Measurements from ENCODE around the gene FHAD1. TPM values are rescaled to one million over a fixed set of nuclear protein-coding genes. Genes with fewer than 3 reads are reported as not detected.
"Not testable (repeated sequence)": the region's sequence is repeated elsewhere in the genome, so short reads cannot be mapped to it uniquely, and the experiment has no call there.

FHAD1 gene
- total RNA-seq, 6 experiments from 2014 or later = 0.06 to 0.53 (median 0.12) TPM; not detected in 3

DNA sequence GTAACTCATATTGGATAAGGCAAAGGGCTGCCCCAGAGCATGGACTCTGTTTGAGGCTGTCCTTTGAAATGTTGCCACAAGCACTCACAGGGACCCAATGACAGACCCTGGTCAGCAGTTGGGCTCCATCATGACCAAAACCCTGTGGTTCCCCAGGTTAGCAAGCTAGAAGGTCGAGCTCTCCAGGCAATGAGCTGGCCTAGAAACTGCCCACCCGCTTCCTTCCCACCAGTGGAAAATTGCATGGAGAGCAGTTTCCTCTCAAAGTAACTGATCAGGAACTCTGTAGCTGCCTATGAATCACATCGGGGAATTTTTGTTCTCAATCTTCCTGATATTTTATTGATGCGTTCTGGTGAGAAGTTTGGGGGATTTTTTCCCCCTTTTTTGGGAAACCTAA, 52.8 kb downstream of the FHAD1 start:
- Histone ChIP-seq H3K27ac (no peak overlapping the region), H3K9me3 (no peaks in the 10 kb centered on the region), H3K36me3 (no peaks in the 10 kb centered on the region), H3K4me1 (no peaks in the 10 kb centered on the region), H3K4me3 (no peak overlapping the region), H3K27me3 (no peaks in the 10 kb centered on the region)
- TF ChIP-seq POLR2A (IDR thresholded peaks at IDR 0.05) = no peak
- TF ChIP-seq, protein P1, sequence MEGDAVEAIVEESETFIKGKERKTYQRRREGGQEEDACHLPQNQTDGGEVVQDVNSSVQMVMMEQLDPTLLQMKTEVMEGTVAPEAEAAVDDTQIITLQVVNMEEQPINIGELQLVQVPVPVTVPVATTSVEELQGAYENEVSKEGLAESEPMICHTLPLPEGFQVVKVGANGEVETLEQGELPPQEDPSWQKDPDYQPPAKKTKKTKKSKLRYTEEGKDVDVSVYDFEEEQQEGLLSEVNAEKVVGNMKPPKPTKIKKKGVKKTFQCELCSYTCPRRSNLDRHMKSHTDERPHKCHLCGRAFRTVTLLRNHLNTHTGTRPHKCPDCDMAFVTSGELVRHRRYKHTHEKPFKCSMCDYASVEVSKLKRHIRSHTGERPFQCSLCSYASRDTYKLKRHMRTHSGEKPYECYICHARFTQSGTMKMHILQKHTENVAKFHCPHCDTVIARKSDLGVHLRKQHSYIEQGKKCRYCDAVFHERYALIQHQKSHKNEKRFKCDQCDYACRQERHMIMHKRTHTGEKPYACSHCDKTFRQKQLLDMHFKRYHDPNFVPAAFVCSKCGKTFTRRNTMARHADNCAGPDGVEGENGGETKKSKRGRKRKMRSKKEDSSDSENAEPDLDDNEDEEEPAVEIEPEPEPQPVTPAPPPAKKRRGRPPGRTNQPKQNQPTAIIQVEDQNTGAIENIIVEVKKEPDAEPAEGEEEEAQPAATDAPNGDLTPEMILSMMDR (IDR thresholded peaks at IDR 0.05) = no peak
- 48% methylated on average over 3 of the region's 4 CpGs for WGBS (ENCODE audit: insufficient coverage, low coverage, low lambda C conversion rate, missing lambda C conversion rate)
- intact Hi-C loops (cut with DNase I) = loop anchor here (5.0 to 10.0 kb wide), 2 partner anchors 173 to 175 kb away; no protein-coding TSS in a partner anchor
- DNase-seq (no peak), ATAC-seq (no peak)

DNA sequence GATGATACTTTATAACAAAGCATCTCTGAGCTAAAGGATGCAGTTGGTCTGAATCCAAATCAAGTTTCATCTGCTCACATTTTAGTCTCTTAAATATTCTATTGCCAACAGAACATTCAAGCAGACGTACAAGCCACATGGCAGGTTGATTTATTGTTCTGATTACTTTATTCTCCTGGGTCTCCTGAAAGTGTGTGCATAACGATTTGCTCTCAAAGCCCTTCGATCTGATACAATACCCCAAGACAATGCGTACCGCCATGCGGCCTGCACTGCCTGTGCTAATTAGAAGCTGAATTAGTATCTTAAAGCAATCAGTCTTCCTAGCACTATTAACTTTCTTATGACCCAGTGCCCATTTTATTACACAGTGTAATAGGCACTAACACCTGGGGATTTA, 56.9 kb downstream of the FHAD1 start:
- DNase-seq (no peak), ATAC-seq (no peak)
- H3K27me3 ChIP-seq = no peaks in the 10 kb centered on the region
- TF ChIP-seq POLR2A (IDR thresholded peaks at IDR 0.05) = no peak
- TF ChIP-seq, protein P1 (IDR thresholded peaks at IDR 0.05) = no peak
- peaks cover 0 to 10% (median under 1%) of the 10 kb centered on the region in 4 donors for H3K4me1 ChIP-seq
- intact Hi-C loops (cut with DNase I) = loop anchor here (5.0 to 10.0 kb wide), 2 partner anchors 177 to 179 kb away; no protein-coding TSS in a partner anchor
- no peaks in the 10 kb centered on the region for H3K9me3 ChIP-seq
- 76% methylated on average over 6 of the region's 6 CpGs for WGBS (ENCODE audit: insufficient coverage, low coverage, low lambda C conversion rate, missing lambda C conversion rate)
- H3K27ac ChIP-seq = no peak overlapping the region
- no peak overlapping the region for H3K4me3 ChIP-seq
- no peaks in the 10 kb centered on the region for H3K36me3 ChIP-seq

DNA sequence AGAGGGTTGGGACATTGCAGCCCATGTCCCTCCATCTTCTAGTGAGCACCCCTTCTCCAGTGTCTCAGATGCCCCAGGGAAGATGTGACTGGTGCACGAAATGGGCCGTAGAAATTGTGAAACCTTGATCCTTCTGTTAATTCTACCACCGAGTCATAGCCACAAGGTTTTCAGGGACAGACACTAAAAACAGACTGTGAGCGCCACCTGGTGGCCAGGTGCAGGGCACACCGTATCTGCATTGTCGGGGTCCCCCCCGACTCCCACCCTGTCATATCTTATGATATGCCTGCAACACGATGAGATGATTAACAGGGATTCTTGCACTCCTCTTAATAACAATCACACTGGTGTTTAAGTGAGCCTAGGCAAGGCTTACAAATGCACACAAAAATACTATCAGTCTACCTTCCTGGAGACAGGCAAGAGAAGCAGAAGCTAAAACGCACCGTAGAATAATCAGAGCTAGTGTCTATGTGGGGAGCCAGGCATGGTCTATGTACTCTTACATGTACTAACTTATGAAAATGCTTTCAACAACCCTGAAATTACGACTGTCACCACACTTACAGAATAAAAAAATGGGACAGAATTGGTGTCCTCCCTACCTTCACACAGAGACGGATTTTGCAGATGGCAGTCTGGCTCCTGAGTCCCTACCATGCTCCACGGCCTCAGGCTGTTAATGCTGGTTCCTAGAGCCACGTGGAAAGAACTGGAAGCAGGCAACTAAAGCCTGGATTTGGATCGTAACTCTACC, 57.9 kb downstream of the FHAD1 start:
- Histone ChIP-seq H3K4me1 (peaks cover 0 to 13% (median 3%) of the 10 kb centered on the region in 4 donors), H3K36me3 (no peaks in the 10 kb centered on the region), H3K9me3 (no peaks in the 10 kb centered on the region), H3K27me3 (no peaks in the 10 kb centered on the region), H3K27ac (no peak overlapping the region), H3K4me3 (no peak overlapping the region)
- intact Hi-C loops (cut with DNase I) = loop anchor here (5.0 to 10.0 kb wide), 2 partner anchors 178 to 180 kb away; no protein-coding TSS in a partner anchor
- DNase-seq (peak; percentile 68 to 70 (median 70)), ATAC-seq (peak; percentile 59 to 71 (median 68))
- WGBS (ENCODE audit: insufficient coverage, low coverage, low lambda C conversion rate, missing lambda C conversion rate) = 14% methylated on average over 14 of the region's 15 CpGs
- no peak for TF ChIP-seq POLR2A (IDR thresholded peaks at IDR 0.05)
- TF ChIP-seq, protein P1 (IDR thresholded peaks at IDR 0.05) = peak; percentile 83 to 97 (median 90)

DNA sequence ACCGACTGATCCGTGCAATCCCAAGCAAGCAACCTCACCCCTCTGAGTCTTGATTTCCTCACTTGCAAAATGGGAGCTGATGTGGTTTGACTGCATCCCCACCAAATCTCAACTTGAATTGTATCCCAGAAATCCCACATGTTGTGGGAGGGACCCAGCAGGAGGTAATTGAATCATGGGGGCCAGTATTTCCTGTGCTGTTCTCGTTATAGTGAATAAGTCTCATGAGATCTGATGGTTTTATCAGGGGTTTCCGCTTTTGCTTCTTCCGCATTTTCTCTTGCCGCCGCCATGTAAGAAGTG, 58.4 kb downstream of the FHAD1 start:
- 87% methylated on average over 5 of the region's 7 CpGs for WGBS (ENCODE audit: insufficient coverage, low coverage, low lambda C conversion rate, missing lambda C conversion rate)
- Histone ChIP-seq H3K4me1 (peaks cover 0 to 13% (median 3%) of the 10 kb centered on the region in 4 donors), H3K9me3 (no peaks in the 10 kb centered on the region), H3K36me3 (no peaks in the 10 kb centered on the region), H3K4me3 (no peak overlapping the region), H3K27me3 (no peaks in the 10 kb centered on the region), H3K27ac (no peak overlapping the region)
- DNase-seq = no peak
- intact Hi-C loops (cut with DNase I) = loop anchor here in 1 of 2 donors (10.0 kb wide), 1 partner anchor 181 kb away; no protein-coding TSS in a partner anchor
- TF ChIP-seq, protein P1 (IDR thresholded peaks at IDR 0.05) = no peak
- TF ChIP-seq POLR2A (IDR thresholded peaks at IDR 0.05) = no peak
- ATAC-seq = no peak

DNA sequence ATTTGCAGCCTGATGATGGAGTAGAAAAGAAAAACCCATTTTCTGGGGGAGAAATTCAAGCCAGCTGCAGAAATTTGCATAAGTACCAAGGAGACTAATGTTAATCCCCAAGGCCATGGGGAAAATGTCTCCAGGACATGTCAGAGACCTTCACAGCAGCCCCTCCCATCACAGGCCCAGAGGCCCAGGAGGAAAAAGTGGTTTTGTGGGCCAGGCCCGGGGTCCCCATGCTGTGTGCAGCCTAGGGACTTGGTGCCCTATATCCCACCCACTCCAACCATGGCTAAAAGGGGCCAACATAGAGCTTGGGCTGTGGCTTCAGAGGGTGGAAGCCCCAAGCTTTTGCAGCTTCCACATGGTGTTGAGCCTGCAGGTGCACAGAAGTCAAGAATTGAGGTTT, 59.3 kb downstream of the FHAD1 start:
- intact Hi-C loops (cut with DNase I) = loop anchor here in 1 of 2 donors (10.0 kb wide), 1 partner anchor 182 kb away; no protein-coding TSS in a partner anchor
- H3K9me3 ChIP-seq, DNase-seq, H3K4me3 ChIP-seq, H3K27ac ChIP-seq, ATAC-seq, H3K27me3 ChIP-seq, H3K36me3 ChIP-seq: not testable (repeated sequence)
- no CpG with 5 or more reads among the region's 1 CpG for WGBS (ENCODE audit: insufficient coverage, low coverage, low lambda C conversion rate, missing lambda C conversion rate)
- peaks cover 0 to 13% (median 3%) of the 10 kb centered on the region in 4 donors for H3K4me1 ChIP-seq

All from right lobe of liver (tissue), 6 donors.